H1 (cell line): Measurements from ENCODE around the gene PRSS3. TPM values are rescaled to one million over a fixed set of nuclear protein-coding genes. Genes with fewer than 3 reads are reported as not detected.
"Not testable (repeated sequence)": the region's sequence is repeated elsewhere in the genome, so short reads cannot be mapped to it uniquely, and the experiment has no call there.

Source experiments
- CTCF ChIA-PET: fragments of 300-600 bp; sonication (Branson Sonifier 250); formaldehyde crosslinking; loops from one replicate; lab custom pipeline; 2021; ENCODE audit not compliant: partially characterized antibody; lab: Charles Lee
- POLR2A ChIA-PET: fragments of 300-600 bp; sonication (Branson Sonifier 250); formaldehyde crosslinking; loops from one replicate; lab custom pipeline; 2021; ENCODE audit warnings: inconsistent platforms; ENCODE audit not compliant: partially characterized antibody; lab: Charles Lee
- DNase-seq, 2 experiments: peaks; one replicate each; pipeline versions ENCODE4 v3.0.0 to v3.0.0-alpha.2; 2010 to 2022; ENCODE audit warnings: low spot score in 2 of 2, low read depth in 1 of 2, mixed read lengths in 1 of 2
- FAIRE-seq: peaks from 2 replicates; lab custom pipeline; 2011; peaks lifted over from hg19 to GRCh38; lab: Jason Lieb, UNC
- H2AFZ ChIP-seq: 2 replicates; pipeline ENCODE4 v1.8.1; 2012; ENCODE audit warnings: low read length, inconsistent platforms
- H2AK5ac ChIP-seq: 2 replicates; pipeline ENCODE4 v1.6.1; 2013; ENCODE audit warnings: low read depth, low read length
- H2BK120ac ChIP-seq: replicated peaks from 2 replicates; pipeline ENCODE3; 2013; ENCODE audit warnings: low read depth, low read length, inconsistent platforms
- H2BK12ac ChIP-seq: 2 replicates; pipeline ENCODE4 v1.6.1; 2013; ENCODE audit warnings: low read depth, low read length
- H2BK15ac ChIP-seq: 2 replicates; pipeline ENCODE4 v1.6.1; 2013; ENCODE audit warnings: low read length
- H2BK20ac ChIP-seq: 2 replicates; pipeline ENCODE4 v1.6.1; 2013; ENCODE audit warnings: low read length
- H2BK5ac ChIP-seq: 2 replicates; pipeline ENCODE4 v1.6.1; 2013; ENCODE audit warnings: low read depth, low read length
- H3K14ac ChIP-seq: 2 replicates; pipeline ENCODE4 v1.6.1; 2013; ENCODE audit warnings: inconsistent platforms; ENCODE audit not compliant: insufficient read length
- H3K18ac ChIP-seq: 2 replicates; pipeline ENCODE4 v1.6.1; 2013; ENCODE audit warnings: low read length; ENCODE audit errors: extremely low read depth
- H3K23ac ChIP-seq: 2 replicates; pipeline ENCODE4 v1.6.1; 2013; ENCODE audit warnings: inconsistent platforms; ENCODE audit not compliant: insufficient read length
- H3K23me2 ChIP-seq: 2 replicates; pipeline ENCODE4 v1.6.1; 2013; ENCODE audit warnings: low read depth, low read length
- H3K27ac ChIP-seq: 2 replicates; pipeline ENCODE4 v1.6.1; 2011; ENCODE audit warnings: low read depth, low read length, inconsistent platforms
- H3K27me3 ChIP-seq, 4 experiments: replicated peaks in 1 of 4; 1 replicate in 1 of 4; 2 replicates in 3 of 4; pipeline versions ENCODE4 v1.6.1 to v1.8.1; 2011 to 2013; ENCODE audit warnings: low read length in 3 of 4, mild to moderate bottlenecking in 3 of 4, inconsistent platforms in 2 of 4, mixed read lengths in 2 of 4, moderate library complexity in 1 of 4; ENCODE audit not compliant: control insufficient read depth in 3 of 4, insufficient read depth in 3 of 4; ENCODE audit errors: extremely low read depth in 1 of 4
- H3K36me3 ChIP-seq, 4 experiments: 2 replicates each; pipeline versions ENCODE4 v1.6.1 to v1.8.1; 2011 to 2013; ENCODE audit warnings: mild to moderate bottlenecking in 4 of 4, low read length in 3 of 4, moderate library complexity in 2 of 4, control low read depth in 1 of 4, inconsistent platforms in 1 of 4; ENCODE audit not compliant: insufficient read depth in 4 of 4, control insufficient read depth in 2 of 4
- H3K4ac ChIP-seq: replicated peaks from 2 replicates; pipeline ENCODE3; 2013; ENCODE audit warnings: low read length, low read depth, mixed read lengths, inconsistent platforms; ENCODE audit not compliant: insufficient read length
- H3K4me1 ChIP-seq, 4 experiments: replicated peaks in 1 of 4; 1 replicate in 1 of 4; 2 replicates in 3 of 4; pipeline versions ENCODE4 v1.6.1 to v1.8.1; 2011 to 2013; ENCODE audit warnings: low read length in 3 of 4, inconsistent platforms in 2 of 4, mixed read lengths in 1 of 4; ENCODE audit not compliant: insufficient read depth in 4 of 4, control insufficient read depth in 3 of 4
- H3K4me2 ChIP-seq, 2 experiments: 2 replicates each; pipeline versions ENCODE4 v1.6.1 to v1.8.1; 2011 to 2013; ENCODE audit warnings: low read depth in 2 of 2, low read length in 2 of 2, control low read depth in 1 of 2, inconsistent platforms in 1 of 2, mild to moderate bottlenecking in 1 of 2; ENCODE audit not compliant: insufficient read depth in 1 of 2
- H3K4me3 ChIP-seq, 4 experiments: fragments of 200-600, 300-600 bp in 1 of 4; sonication (generic), shearing (Covaris generic), sonication (Bioruptor Twin) in 1 of 4; 2 replicates each; pipeline versions ENCODE4 v1.5.1 to v1.8.1; 2011 to 2016; ENCODE audit warnings: low read length in 4 of 4, low read depth in 3 of 4, control low read depth in 2 of 4, inconsistent platforms in 2 of 4, mild to moderate bottlenecking in 2 of 4, mixed read lengths in 1 of 4, moderate library complexity in 1 of 4; ENCODE audit not compliant: insufficient read depth in 2 of 4; ENCODE audit errors: extremely low read depth in 1 of 4
- H3K56ac ChIP-seq: replicated peaks from 2 replicates; pipeline ENCODE3; 2013; ENCODE audit warnings: low read depth, mild to moderate bottlenecking, mixed read lengths, low read length, inconsistent platforms; ENCODE audit not compliant: insufficient read length
- H3K79me1 ChIP-seq: 2 replicates; pipeline ENCODE4 v1.6.1; 2013; ENCODE audit warnings: low read depth, low read length, control low read depth
- H3K79me2 ChIP-seq, 2 experiments: 2 replicates each; pipeline versions ENCODE4 v1.6.1 to v1.8.1; 2012 to 2013; ENCODE audit warnings: low read length in 2 of 2, mild to moderate bottlenecking in 2 of 2, inconsistent platforms in 1 of 2; ENCODE audit not compliant: insufficient read depth in 2 of 2, control insufficient read depth in 1 of 2
- H3K9ac ChIP-seq, 4 experiments: replicated peaks in 1 of 4; 1 replicate in 1 of 4; 2 replicates in 3 of 4; pipeline versions ENCODE4 v1.6.1 to v1.8.1; 2011 to 2013; ENCODE audit warnings: low read depth in 3 of 4, low read length in 3 of 4, control low read depth in 2 of 4, mild to moderate bottlenecking in 2 of 4, moderate library complexity in 2 of 4, inconsistent platforms in 1 of 4; ENCODE audit errors: extremely low read depth in 1 of 4
- H3K9me3 ChIP-seq, 2 experiments: 2 replicates each; pipeline versions ENCODE4 v1.6.1 to v1.8.1; 2012 to 2013; ENCODE audit warnings: mild to moderate bottlenecking in 2 of 2, moderate library complexity in 2 of 2, control low read depth in 1 of 2, inconsistent platforms in 1 of 2, low read depth in 1 of 2, low read length in 1 of 2, mixed read lengths in 1 of 2; ENCODE audit not compliant: insufficient read depth in 2 of 2
- H4K20me1 ChIP-seq, 2 experiments: replicated peaks in 1 of 2; 2 replicates each; pipeline versions ENCODE3 to v1.8.1; 2011 to 2013; ENCODE audit warnings: inconsistent platforms in 2 of 2, low read length in 2 of 2, mild to moderate bottlenecking in 1 of 2; ENCODE audit not compliant: insufficient read depth in 2 of 2, control insufficient read depth in 1 of 2
- H4K5ac ChIP-seq: 2 replicates; pipeline ENCODE4 v1.6.1; 2013; ENCODE audit warnings: low read length, low read depth, mixed read lengths, inconsistent platforms; ENCODE audit not compliant: insufficient read length
- H4K8ac ChIP-seq: 2 replicates; pipeline ENCODE4 v1.8.0; 2013; ENCODE audit warnings: mild to moderate bottlenecking, moderate library complexity, low read length, inconsistent platforms; ENCODE audit not compliant: insufficient read depth; ENCODE audit errors: extremely low read depth
- H4K91ac ChIP-seq: replicated peaks from 2 replicates; pipeline ENCODE3; 2013; ENCODE audit warnings: low read length, mixed read lengths, inconsistent platforms; ENCODE audit not compliant: insufficient read length
- WGBS, 2 experiments: shearing (Covaris generic) in 1 of 2; methylation state at CpG; one replicate each; pipeline versions ENCODE4 v1.1.6 to v1.1.7; 2013 to 2015; ENCODE audit warnings: low lambda C conversion rate in 2 of 2, mixed read lengths in 2 of 2, inconsistent platforms in 1 of 2, low coverage in 1 of 2, missing lambda C conversion rate in 1 of 2; ENCODE audit not compliant: insufficient replicate concordance in 2 of 2, insufficient coverage in 1 of 2, insufficient read length in 1 of 2; ENCODE audit errors: extremely low coverage in 1 of 2, missing lambda C conversion rate in 1 of 2; 5-methylcytosine and 5-hydroxymethylcytosine counted together
- polyA plus RNA-seq, 7 experiments: library from polyadenylated mRNA; depleted of rRNA in 3 of 7; stranded (reverse) in 5 of 7; unstranded in 2 of 7; fragments of >200 nt in 5 of 7; fragments of 200-250 nt in 2 of 7; gene quantifications; 1 replicate in 5 of 7; 2 replicates in 1 of 7; 4 replicates in 1 of 7; pipeline versions ENCODE4 v1.2.1 to v1.2.3, GENCODE V29; 2011 to 2013; ENCODE audit warnings: missing spikeins in 2 of 7, mixed read lengths in 2 of 7
- total RNA-seq: library from RNA; stranded (reverse); fragmentation: NEBNext Ultra II Directional; extraction: Animal tissue kit (Norgen Biotek cat#: 25700); gene quantifications from 2 replicates; pipeline ENCODE4 v1.2.1, GENCODE V29; 2021

Gene PRSS3
- total and polyA plus RNA-seq, 2 of the 8 experiments (the other 6 are each of a cell fraction or from before 2014, with no cell fraction given), result 0.12 TPM; not detected in 1

DNA sequence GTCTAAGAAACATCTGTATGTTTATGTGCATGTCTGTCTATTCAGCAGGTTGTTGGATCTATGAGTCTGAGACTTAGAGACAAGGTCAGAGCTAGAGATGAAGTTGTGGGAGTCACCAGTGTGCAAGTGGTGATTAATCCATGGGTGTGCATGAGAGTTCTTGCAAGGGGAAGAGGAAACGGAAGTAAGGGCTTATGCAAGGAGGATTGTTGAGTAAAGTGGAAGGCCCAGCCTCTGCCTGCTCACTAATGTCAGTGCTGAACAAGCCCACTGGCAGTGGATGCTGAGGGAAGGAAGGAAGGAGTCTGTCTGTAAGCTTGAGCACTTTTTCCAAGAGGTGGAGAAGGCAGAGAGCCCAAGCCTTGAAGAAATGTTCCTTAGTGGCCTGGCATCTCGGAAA lies 35.7 kb upstream of the PRSS3 start:
- H2AK5ac ChIP-seq, H3K4ac ChIP-seq, H3K9me3 ChIP-seq, H3K4me3 ChIP-seq, H4K20me1 ChIP-seq, DNase-seq, H2BK120ac ChIP-seq, H3K4me2 ChIP-seq, H3K36me3 ChIP-seq, H3K27me3 ChIP-seq, H3K27ac ChIP-seq, H2BK5ac ChIP-seq, FAIRE-seq, H2AFZ ChIP-seq, POLR2A ChIA-PET, H3K18ac ChIP-seq, H2BK20ac ChIP-seq, H4K8ac ChIP-seq, H3K4me1 ChIP-seq, H3K79me2 ChIP-seq, H3K9ac ChIP-seq, H2BK12ac ChIP-seq, H3K79me1 ChIP-seq, H3K23ac ChIP-seq, H2BK15ac ChIP-seq, H4K5ac ChIP-seq, H3K14ac ChIP-seq, H3K56ac ChIP-seq, H4K91ac ChIP-seq, H3K23me2 ChIP-seq: not testable (repeated sequence)
- CTCF ChIA-PET, result interaction anchor here (2.2 kb wide), 1 partner anchor 22 kb away, joined by 4 read pairs; no protein-coding TSS in a partner anchor
- 71% methylated on average over 2 of the region's 2 CpGs; no CpG with 5 or more reads in 1 of the 2 experiments for WGBS, 2 experiments
